ENCODE results near the gene DAB2.
"Not testable (repeated sequence)": the region's sequence is repeated elsewhere in the genome, so short reads cannot be mapped to it uniquely, and the experiment has no call there.

DAB2 gene

DNA sequence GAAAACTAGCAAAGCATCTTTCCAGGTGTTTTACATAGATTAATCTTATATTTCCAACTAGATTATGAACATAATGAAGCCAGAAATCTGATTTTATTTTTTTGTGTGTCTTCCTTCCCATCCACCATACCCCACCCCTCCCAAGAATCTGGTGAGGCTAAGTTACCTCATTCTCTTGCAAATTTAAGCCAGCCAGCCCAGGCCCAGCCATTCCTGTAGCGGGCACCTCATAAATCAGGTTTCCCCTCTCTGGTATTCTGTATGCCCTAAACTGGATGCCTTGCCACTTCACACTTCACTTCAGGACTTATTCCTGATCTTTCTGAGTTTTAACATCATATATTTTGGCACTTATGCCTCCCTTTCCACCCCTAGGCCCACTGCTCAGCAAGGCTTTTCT lies 82.3 kb downstream of the DAB2 start:
- DNase-seq (ENCODE audit: low spot score): no peak

DNA sequence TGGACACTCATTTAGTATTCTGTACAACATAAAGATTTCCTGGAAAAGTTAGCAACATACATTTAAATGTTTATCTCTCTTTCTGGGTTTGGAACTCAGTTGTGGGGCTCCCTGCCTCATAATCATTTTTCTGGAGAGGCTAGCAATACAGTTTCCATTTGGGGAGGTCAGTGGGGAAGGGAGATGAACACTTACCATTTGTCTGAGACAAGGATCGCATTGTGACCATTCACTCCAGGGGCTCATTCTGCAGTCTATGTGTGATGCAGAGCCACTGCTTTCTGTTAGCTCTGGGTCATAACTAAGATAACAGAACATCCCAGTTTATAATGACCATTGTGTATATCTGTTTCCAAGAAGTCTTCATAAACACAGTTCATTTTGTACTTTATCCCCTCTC lies 82.9 kb downstream of the DAB2 start:
- DNase-seq (ENCODE audit: low spot score): no peak

DNA sequence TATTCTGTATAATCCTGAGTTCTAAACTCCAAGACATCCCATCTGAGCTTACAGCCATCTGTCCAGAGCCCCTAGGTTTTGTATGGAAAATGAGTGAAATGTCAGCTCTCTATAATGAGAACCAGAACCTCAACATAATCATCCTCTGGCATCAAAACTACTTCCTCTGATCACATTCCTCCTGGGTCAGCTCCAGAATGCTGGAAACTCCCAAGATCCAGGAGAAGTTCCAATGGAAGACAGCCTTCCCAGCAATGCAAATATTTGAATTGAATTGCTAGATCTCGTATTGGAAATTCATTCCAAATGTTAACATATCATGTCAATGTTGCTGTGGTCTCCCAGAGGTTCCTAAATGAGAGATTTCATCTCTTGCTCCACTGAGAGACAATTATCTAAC lies 84.3 kb downstream of the DAB2 start:
- DNase-seq (ENCODE audit: low spot score): no peak

DNA sequence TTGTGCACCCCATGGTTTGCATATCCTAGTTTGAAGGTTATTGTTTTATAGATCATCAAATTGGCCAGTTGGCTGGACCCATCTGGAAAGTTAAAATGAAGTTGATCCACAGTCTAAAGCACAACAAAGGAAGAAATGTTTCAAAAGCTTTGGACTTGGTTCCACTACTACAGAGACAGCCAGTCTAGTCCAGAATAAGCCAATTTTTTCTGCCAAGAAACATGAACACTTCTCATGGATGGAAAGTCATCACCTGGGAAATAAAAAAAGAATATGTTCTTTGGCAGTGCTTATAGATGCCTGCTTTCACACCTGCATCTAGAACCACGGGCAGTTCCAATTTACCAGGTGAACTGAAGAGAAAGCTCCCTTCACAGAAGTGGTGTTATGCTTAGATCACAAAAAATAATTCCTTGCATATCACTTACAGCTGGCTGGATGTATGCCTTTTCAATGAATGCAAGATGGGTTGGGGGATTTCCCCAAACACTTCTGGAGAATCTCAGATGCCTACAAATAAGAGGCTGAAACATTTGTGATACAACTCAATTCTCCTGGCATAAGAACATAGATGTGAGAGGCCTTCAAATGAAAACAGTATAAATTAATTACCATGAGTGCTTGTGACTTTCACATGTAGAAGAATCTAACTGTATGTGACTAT lies 87.4 kb downstream of the DAB2 start:
- DNase-seq (ENCODE audit: low spot score): no peak

DNA sequence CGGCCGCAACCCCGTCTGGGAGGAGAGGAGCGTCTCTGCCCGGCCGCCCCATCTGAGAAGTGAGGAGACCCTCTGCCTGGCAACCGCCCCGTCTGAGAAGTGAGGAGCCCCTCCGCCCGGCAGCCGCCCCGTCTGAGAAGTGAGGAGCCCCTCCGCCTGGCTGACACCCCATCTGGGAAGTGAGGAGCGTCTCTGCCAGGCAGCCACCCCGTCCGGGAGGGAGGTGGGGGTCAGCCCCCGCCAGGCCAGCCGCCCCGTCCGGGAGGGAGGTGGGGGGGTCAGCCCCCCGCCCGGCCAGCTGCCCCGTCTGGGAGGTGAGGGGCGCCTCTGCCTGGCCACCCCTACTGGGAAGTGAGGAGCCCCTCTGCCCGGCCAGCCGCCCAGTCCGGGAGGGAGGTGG lies 90.5 kb downstream of the DAB2 start:
- DNase-seq (ENCODE audit: low spot score): not testable (repeated sequence)

DNA sequence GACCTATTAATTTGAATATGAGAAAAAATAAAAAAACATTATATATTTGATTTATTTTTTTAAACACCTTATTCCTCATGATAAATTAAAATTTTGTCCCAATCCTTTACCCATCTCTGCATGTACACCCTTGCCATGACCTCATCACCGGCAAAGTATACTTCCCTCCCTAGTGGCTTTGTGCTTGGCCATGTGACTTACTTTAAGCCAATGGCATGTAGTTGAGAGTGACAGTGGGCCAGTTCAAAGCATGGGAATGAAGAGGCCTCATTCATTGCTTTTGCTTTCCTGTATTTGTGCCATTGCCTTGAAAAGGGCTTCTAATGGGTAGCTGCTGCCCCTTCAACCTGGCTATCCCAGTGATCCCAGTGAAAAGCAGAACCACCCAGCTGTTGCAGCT lies 91.7 kb downstream of the DAB2 start:
- DNase-seq (ENCODE audit: low spot score): no peak

DNA sequence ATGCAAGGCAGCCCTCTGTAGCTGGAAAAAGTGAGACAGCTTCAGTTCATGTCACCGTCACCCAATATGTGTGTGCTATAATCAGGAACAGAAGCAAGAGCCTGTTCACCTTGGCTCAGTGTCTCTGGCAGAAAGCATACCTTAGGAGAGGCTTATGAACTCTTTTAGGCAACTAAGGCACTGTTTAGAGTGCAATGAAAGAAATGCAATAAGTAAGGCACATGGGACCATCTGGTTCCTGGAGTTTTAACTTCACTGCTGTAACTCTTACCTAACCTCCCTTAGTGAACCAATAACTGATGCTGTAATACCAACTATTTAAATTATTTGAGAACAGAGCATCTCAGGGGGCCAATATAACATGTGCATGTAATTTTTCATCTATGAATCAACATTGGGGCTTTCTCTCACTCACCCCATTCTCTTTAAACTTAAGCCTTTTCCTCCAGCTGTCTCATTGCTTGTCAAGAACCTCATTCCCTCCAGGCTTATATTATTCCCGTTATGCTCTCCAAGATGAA lies 92.9 kb downstream of the DAB2 start:
- DNase-seq (ENCODE audit: low spot score): no peak

DNA sequence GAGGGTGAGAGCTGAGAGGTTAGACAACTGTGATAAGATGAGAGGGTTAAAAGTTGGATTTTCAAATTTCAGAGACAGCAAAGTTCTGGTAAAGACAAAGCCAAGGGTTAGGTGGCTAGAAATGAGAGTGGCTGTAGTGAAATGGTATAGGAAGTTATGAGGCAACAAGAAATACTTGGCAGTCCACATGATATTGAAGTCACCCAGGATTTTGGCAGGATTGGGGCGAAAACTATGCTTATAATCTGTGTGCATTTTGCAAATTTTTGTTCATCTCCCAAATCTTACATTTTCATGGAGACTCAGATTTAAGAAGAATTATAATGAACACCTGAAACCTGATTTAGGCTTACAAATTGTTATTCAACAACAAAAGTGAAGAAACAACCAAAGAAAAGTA lies 96.0 kb downstream of the DAB2 start:
- no peak for DNase-seq (ENCODE audit: low spot score)

DNA sequence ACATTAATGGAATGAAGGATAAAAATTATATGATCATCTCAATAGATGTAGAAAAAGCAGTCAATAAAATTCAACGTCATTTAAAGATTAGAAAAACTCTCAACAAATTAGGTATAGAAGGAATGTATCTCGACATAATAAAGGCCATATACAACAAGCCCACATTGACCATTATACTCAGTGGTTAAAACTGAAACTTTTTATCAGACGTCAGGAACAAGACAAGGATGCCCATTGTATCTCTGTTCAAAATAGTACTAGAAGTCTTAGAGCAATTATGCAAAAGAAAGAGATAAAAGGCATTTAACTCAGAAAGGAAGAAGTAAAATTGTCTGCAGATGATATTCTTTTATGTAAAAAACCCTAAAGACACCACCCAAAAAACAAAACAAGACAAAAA lies 101.2 kb downstream of the DAB2 start:
- no peak for DNase-seq (ENCODE audit: low spot score)
